HEK293 (cell line): Measurements from ENCODE around the gene ZSCAN16.

Experiments
- GLI4 ChIP-seq: fragments of 450-650 bp; formaldehyde crosslinking; IDR thresholded peaks from 2 replicates; pipeline ENCODE4 v1.5.1; 2016; ENCODE audit warnings: missing biosample characterization, missing genetic modification characterization
- KLF7 ChIP-seq: fragments of 450-650 bp; formaldehyde crosslinking; IDR thresholded peaks from 2 replicates; pipeline ENCODE4 v1.5.1; 2016; ENCODE audit warnings: missing biosample characterization, missing genetic modification characterization, borderline replicate concordance
- KLF8 ChIP-seq: fragments of 450-650 bp; formaldehyde crosslinking; IDR thresholded peaks from 2 replicates; pipeline ENCODE4 v1.5.1; 2016; ENCODE audit warnings: missing biosample characterization, missing genetic modification characterization
- REST ChIP-seq: fragments of 450-650 bp; formaldehyde crosslinking; IDR thresholded peaks from 2 replicates; pipeline ENCODE4 v1.5.1; 2016; ENCODE audit warnings: missing biosample characterization, missing genetic modification characterization
- SP3 ChIP-seq: fragments of 450-650 bp; formaldehyde crosslinking; IDR thresholded peaks from 2 replicates; pipeline ENCODE4 v1.5.1; 2016; ENCODE audit warnings: missing biosample characterization, missing genetic modification characterization
- WT1 ChIP-seq: fragments of 450-650 bp; formaldehyde crosslinking; IDR thresholded peaks from 2 replicates; pipeline ENCODE4 v1.5.1; 2016; ENCODE audit warnings: missing biosample characterization, missing genetic modification characterization
- YY1 ChIP-seq: fragments of 450-650 bp; formaldehyde crosslinking; IDR thresholded peaks from 2 replicates; pipeline ENCODE4 v1.5.1; 2018; ENCODE audit warnings: missing biosample characterization, missing genetic modification characterization
- ZBTB1 ChIP-seq: fragments of 450-650 bp; formaldehyde crosslinking; IDR thresholded peaks from 2 replicates; pipeline ENCODE4 v1.5.1; 2016; ENCODE audit warnings: missing biosample characterization, missing genetic modification characterization
- ZBTB20 ChIP-seq: fragments of 450-650 bp; formaldehyde crosslinking; IDR thresholded peaks from 2 replicates; pipeline ENCODE4 v1.5.1; 2016; ENCODE audit warnings: missing biosample characterization, missing genetic modification characterization
- ZBTB21 ChIP-seq: fragments of 450-650 bp; formaldehyde crosslinking; IDR thresholded peaks from 2 replicates; pipeline ENCODE4 v1.5.1; 2017; ENCODE audit warnings: missing biosample characterization, missing genetic modification characterization
- ZBTB26 ChIP-seq: fragments of 450-650 bp; formaldehyde crosslinking; optimal IDR thresholded peaks from 2 replicates; pipeline ENCODE3; 2016; ENCODE audit warnings: missing biosample characterization, mild to moderate bottlenecking, missing genetic modification characterization
- ZBTB7A ChIP-seq: fragments of 450-650 bp; formaldehyde crosslinking; IDR thresholded peaks from 2 replicates; pipeline ENCODE4 v1.5.1; 2016; ENCODE audit warnings: low read depth, missing biosample characterization, missing genetic modification characterization
- ZBTB8A ChIP-seq: fragments of 450-650 bp; formaldehyde crosslinking; IDR thresholded peaks from 2 replicates; pipeline ENCODE4 v1.5.1; 2016; ENCODE audit warnings: missing biosample characterization, missing genetic modification characterization
- ZFP3 ChIP-seq: fragments of 450-650 bp; formaldehyde crosslinking; IDR thresholded peaks from 2 replicates; pipeline ENCODE4 v1.5.1; 2016; ENCODE audit warnings: low read depth, missing biosample characterization, missing genetic modification characterization
- ZNF112 ChIP-seq: fragments of 450-650 bp; formaldehyde crosslinking; IDR thresholded peaks from 2 replicates; pipeline ENCODE4 v1.5.0; 2017; ENCODE audit warnings: missing biosample characterization, missing genetic modification characterization
- ZNF133 ChIP-seq: fragments of 450-650 bp; formaldehyde crosslinking; IDR thresholded peaks from 2 replicates; pipeline ENCODE4 v1.5.1; 2016; ENCODE audit warnings: missing biosample characterization, missing genetic modification characterization
- ZNF140 ChIP-seq: fragments of 450-650 bp; formaldehyde crosslinking; IDR thresholded peaks from 2 replicates; pipeline ENCODE4 v1.5.1; 2016; ENCODE audit warnings: missing biosample characterization, missing genetic modification characterization
- ZNF146 ChIP-seq: fragments of 450-650 bp; formaldehyde crosslinking; IDR thresholded peaks from 2 replicates; pipeline ENCODE4 v1.5.1; 2016; ENCODE audit warnings: missing biosample characterization, missing genetic modification characterization
- ZNF239 ChIP-seq: fragments of 450-650 bp; formaldehyde crosslinking; IDR thresholded peaks from 2 replicates; pipeline ENCODE4 v1.5.1; 2016; ENCODE audit warnings: missing biosample characterization, missing genetic modification characterization
- ZNF350 ChIP-seq: fragments of 450-650 bp; formaldehyde crosslinking; IDR thresholded peaks from 2 replicates; pipeline ENCODE4 v1.5.0; 2017; ENCODE audit warnings: missing biosample characterization, mild to moderate bottlenecking, missing genetic modification characterization
- ZNF473 ChIP-seq: fragments of 450-650 bp; formaldehyde crosslinking; IDR thresholded peaks from 2 replicates; pipeline ENCODE4 v1.5.1; 2017; ENCODE audit warnings: missing biosample characterization, missing genetic modification characterization
- ZNF501 ChIP-seq: fragments of 450-650 bp; formaldehyde crosslinking; IDR thresholded peaks from 2 replicates; pipeline ENCODE4 v1.5.1; 2016; ENCODE audit warnings: missing biosample characterization, missing genetic modification characterization
- ZNF514 ChIP-seq: fragments of 450-650 bp; formaldehyde crosslinking; IDR thresholded peaks from 2 replicates; pipeline ENCODE4 v1.5.1; 2016; ENCODE audit warnings: missing biosample characterization, missing genetic modification characterization
- ZNF521 ChIP-seq: fragments of 450-650 bp; formaldehyde crosslinking; IDR thresholded peaks from 2 replicates; pipeline ENCODE4 v1.5.1; 2017; ENCODE audit warnings: missing biosample characterization, mild to moderate bottlenecking, missing genetic modification characterization
- ZNF580 ChIP-seq: fragments of 450-650 bp; formaldehyde crosslinking; IDR thresholded peaks from 2 replicates; pipeline ENCODE4 v1.5.1; 2016; ENCODE audit warnings: missing biosample characterization, missing genetic modification characterization
- ZNF626 ChIP-seq: fragments of 450-650 bp; sonication (Bioruptor Pico); formaldehyde crosslinking; IDR thresholded peaks from 2 replicates; pipeline ENCODE4 v1.5.1; 2018; ENCODE audit warnings: missing biosample characterization, missing genetic modification characterization, inconsistent platforms
- ZNF670 ChIP-seq: fragments of 450-650 bp; formaldehyde crosslinking; IDR thresholded peaks from 2 replicates; pipeline ENCODE4 v1.5.1; 2016; ENCODE audit warnings: missing biosample characterization, missing genetic modification characterization, low read depth
- ZNF792 ChIP-seq: fragments of 450-650 bp; formaldehyde crosslinking; IDR thresholded peaks from 2 replicates; pipeline ENCODE4 v1.5.1; 2016; ENCODE audit warnings: missing biosample characterization, missing genetic modification characterization
- ZSCAN23 ChIP-seq: fragments of 450-650 bp; formaldehyde crosslinking; IDR thresholded peaks from 2 replicates; pipeline ENCODE4 v1.5.1; 2016; ENCODE audit warnings: missing biosample characterization, missing genetic modification characterization
- TF ChIP-seq, protein P1 (sequence below): fragments of 450-650 bp; formaldehyde crosslinking; conservative IDR thresholded peaks from 2 replicates; pipeline ENCODE4 v1.5.1; 2016; ENCODE audit warnings: low read depth, missing biosample characterization, missing genetic modification characterization

The ZSCAN16 gene

DNA sequence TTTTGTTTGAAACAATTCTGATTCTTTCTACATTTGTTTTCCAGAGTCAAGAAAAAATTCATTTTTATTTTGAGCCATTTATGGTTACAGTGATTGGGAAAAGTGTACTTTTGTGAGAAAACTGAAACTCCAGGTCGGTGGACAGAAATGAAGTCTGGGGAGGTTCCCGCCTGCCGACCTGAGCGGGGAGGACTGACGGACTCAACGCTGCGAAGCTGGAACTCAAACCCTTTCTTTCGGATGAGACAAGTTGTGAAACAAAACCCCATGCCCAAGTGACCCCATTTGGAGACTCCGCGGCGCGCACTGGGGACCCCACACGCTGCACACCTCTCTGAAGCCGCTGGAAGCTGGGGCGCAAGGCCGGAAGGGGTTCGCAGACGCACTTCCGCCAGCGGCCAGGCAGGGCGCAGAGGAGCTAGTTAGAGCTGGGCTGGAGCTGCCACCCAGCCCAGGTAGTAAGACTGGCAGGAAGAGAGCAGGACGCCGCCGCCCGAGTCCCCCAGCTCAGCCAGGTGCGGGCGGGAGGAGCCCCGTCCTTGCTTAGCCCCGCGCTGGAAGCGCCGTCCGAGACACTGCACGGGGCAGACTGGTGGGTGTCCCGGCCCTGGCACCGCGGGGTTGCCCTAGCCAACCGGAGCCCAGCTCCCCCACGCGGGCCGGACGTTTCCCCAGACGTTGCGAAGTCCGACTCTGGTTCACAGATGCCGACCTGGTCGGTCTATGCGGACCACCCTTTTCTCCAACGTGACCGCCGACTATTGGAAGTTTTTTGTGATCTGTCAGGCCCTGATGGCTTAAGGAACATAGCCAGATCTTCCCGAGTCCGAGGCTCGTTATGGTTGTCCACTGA, 19.8 kb upstream of the ZSCAN16 start (continued):
- TF ChIP-seq REST (tag by site-specific recombination), result 0 out of 2 replicates have a peak, but pooled peaks have one; percentile 27
- TF ChIP-seq YY1 (tag by site-specific recombination), result peak; percentile 55
- TF ChIP-seq ZSCAN23 (tag by site-specific recombination), result no peak
- 0 out of 2 replicates have a peak, but pooled peaks have one; percentile 27 for TF ChIP-seq KLF7 (tag by site-specific recombination)
- TF ChIP-seq ZBTB20 (tag by site-specific recombination), result peak; percentile 85
- no peak for TF ChIP-seq ZBTB7A (tag by site-specific recombination)
- TF ChIP-seq, protein P1, sequence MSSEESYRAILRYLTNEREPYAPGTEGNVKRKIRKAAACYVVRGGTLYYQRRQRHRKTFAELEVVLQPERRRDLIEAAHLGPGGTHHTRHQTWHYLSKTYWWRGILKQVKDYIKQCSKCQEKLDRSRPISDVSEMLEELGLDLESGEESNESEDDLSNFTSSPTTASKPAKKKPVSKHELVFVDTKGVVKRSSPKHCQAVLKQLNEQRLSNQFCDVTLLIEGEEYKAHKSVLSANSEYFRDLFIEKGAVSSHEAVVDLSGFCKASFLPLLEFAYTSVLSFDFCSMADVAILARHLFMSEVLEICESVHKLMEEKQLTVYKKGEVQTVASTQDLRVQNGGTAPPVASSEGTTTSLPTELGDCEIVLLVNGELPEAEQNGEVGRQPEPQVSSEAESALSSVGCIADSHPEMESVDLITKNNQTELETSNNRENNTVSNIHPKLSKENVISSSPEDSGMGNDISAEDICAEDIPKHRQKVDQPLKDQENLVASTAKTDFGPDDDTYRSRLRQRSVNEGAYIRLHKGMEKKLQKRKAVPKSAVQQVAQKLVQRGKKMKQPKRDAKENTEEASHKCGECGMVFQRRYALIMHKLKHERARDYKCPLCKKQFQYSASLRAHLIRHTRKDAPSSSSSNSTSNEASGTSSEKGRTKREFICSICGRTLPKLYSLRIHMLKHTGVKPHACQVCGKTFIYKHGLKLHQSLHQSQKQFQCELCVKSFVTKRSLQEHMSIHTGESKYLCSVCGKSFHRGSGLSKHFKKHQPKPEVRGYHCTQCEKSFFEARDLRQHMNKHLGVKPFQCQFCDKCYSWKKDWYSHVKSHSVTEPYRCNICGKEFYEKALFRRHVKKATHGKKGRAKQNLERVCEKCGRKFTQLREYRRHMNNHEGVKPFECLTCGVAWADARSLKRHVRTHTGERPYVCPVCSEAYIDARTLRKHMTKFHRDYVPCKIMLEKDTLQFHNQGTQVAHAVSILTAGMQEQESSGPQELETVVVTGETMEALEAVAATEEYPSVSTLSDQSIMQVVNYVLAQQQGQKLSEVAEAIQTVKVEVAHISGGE (tag by site-specific recombination), result peak; percentile 98
- TF ChIP-seq ZNF140, result no peak
- 0 out of 2 replicates have a peak, but pooled peaks have one; percentile 34 for TF ChIP-seq ZNF792 (tag by site-specific recombination)
- TF ChIP-seq ZNF514 (tag by site-specific recombination), result no peak
- peak; percentile 93 for TF ChIP-seq ZNF501 (tag by site-specific recombination)
- TF ChIP-seq ZNF670, result no peak
- 0 out of 2 replicates have a peak, but pooled peaks have one; percentile 30 for TF ChIP-seq ZBTB21 (tag by site-specific recombination)
- TF ChIP-seq ZNF580, result no peak; the same call in 1 of the 2 replicates
- TF ChIP-seq KLF8 (tag by site-specific recombination), result peak; percentile 38; the same call in 1 of the 2 replicates
- TF ChIP-seq ZNF112 (tag by site-specific recombination), result no peak
- no peak for TF ChIP-seq ZNF350 (tag by site-specific recombination)
- TF ChIP-seq ZNF146 (tag by site-specific recombination), result peak; percentile 9; the same call in 1 of the 2 replicates
- peak; percentile 54; the same call in 1 of the 2 replicates for TF ChIP-seq GLI4 (tag by site-specific recombination)
- TF ChIP-seq WT1, result no peak
- no peak for TF ChIP-seq ZNF473 (tag by site-specific recombination)
- TF ChIP-seq ZNF133, result no peak
- no peak for TF ChIP-seq ZNF239 (tag by site-specific recombination)
- TF ChIP-seq ZNF626, result no peak
- no peak for TF ChIP-seq ZBTB1 (tag by site-specific recombination)
- no peak for TF ChIP-seq SP3 (tag by site-specific recombination)
- TF ChIP-seq ZBTB8A (tag by site-specific recombination), result peak; percentile 77
- TF ChIP-seq ZNF521 (tag by site-specific recombination), result no peak
- peak; percentile 56 for TF ChIP-seq ZBTB26 (tag by site-specific recombination)
- no peak for TF ChIP-seq ZFP3 (tag by site-specific recombination)
